Type B pancreatic cell (in vitro differentiated cells): ENCODE data around the gene GCSAM. TPM values are rescaled to one million over a fixed set of nuclear protein-coding genes. Genes with fewer than 3 reads are reported as not detected.

Experiments used
- DNase-seq: peaks from one replicate; pipeline ENCODE4 v3.0.0; 2021; ENCODE audit warnings: mixed read lengths; ENCODE audit not compliant: unreplicated experiment; ENCODE audit errors: extremely low spot score
- H3K27ac Mint-ChIP-seq: 2 replicates; pipeline ENCODE4 v1.8.0; 2021; ENCODE audit warnings: mild to moderate bottlenecking, mixed read lengths
- H3K27me3 Mint-ChIP-seq: 2 replicates; pipeline ENCODE4 v1.8.0; 2021; ENCODE audit warnings: mixed read lengths
- H3K36me3 Mint-ChIP-seq: 2 replicates; pipeline ENCODE4 v1.8.0; 2021; ENCODE audit warnings: mixed read lengths
- H3K4me1 Mint-ChIP-seq: one replicate; pipeline ENCODE4 v1.8.0; 2021; ENCODE audit warnings: mixed read lengths; ENCODE audit not compliant: unreplicated experiment
- H3K4me3 Mint-ChIP-seq: 2 replicates; pipeline ENCODE4 v1.8.0; 2021; ENCODE audit warnings: mild to moderate bottlenecking, mixed read lengths
- H3K9me3 Mint-ChIP-seq: 2 replicates; pipeline ENCODE4 v1.8.0; 2021; ENCODE audit warnings: mixed read lengths
- CTCF ChIP-seq: fragments of 200-600 bp; sonication (generic); conservative IDR thresholded peaks from 2 replicates; pipeline ENCODE4 v1.5.0; 2021; ENCODE audit warnings: antibody characterized with exemption, mild to moderate bottlenecking
- total RNA-seq: library from RNA; stranded (reverse); gene quantifications from 2 replicates; pipeline ENCODE4 v1.2.1, GENCODE V29; 2021; ENCODE audit warnings: low replicate concordance

The GCSAM gene
- total RNA-seq, 1 donor from 2014 or later = not detected

DNA sequence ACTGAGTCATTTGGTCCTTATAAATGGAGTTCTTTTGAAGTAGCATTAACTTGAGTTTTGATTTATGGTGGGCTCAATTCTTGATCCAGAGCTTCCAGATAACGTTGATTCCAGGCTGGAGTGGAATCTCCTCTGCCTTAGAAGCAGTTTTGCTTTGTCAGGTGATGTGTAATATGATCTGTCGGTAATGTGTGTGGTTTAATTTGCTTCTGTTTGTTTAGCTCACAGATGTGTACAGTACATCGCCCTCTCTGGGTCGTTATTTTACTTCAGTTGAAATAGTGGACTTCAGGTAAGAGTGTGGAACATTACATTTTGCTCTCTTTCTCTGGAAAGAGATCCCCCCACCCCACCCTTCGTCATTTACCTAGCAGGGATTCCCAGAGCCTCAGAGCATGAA lies 23.7 kb downstream of the GCSAM start:
- no peak overlapping the region for H3K4me3 Mint-ChIP-seq
- TF ChIP-seq CTCF = no peak
- peaks cover 14% of the 10 kb centered on the region for H3K36me3 Mint-ChIP-seq
- no peaks in the 10 kb centered on the region for H3K9me3 Mint-ChIP-seq
- no peak for DNase-seq
- peaks cover 10% of the 10 kb centered on the region for H3K4me1 Mint-ChIP-seq
- H3K27me3 Mint-ChIP-seq = no peaks in the 10 kb centered on the region
- no peak overlapping the region for H3K27ac Mint-ChIP-seq

DNA sequence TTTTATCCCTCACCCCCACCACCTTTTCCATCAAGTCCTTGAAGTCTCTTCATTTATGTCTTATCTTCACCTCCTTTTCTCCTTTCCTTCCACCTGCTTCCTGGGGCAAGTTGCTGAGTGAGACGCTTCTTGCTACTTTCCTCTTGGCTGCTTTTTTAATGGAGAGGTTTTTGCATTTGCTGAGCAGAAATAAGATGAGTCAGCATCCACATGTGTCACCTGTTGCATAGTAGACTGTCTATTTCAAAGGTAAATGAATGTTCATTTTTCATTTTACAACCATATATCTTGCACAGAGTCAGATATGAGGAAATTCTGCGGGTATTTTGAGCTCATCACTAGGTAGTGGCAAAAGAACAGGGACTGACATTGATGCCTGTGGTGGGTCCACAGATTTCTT lies 28.3 kb downstream of the GCSAM start:
- peaks cover 4% of the 10 kb centered on the region for H3K36me3 Mint-ChIP-seq
- TF ChIP-seq CTCF = no peak
- DNase-seq = no peak
- no peaks in the 10 kb centered on the region for H3K27me3 Mint-ChIP-seq
- no peaks in the 10 kb centered on the region for H3K9me3 Mint-ChIP-seq
- H3K4me3 Mint-ChIP-seq = no peak overlapping the region
- peaks cover 12% of the 10 kb centered on the region for H3K4me1 Mint-ChIP-seq
- H3K27ac Mint-ChIP-seq = peak overlapping the region; percentile 37

DNA sequence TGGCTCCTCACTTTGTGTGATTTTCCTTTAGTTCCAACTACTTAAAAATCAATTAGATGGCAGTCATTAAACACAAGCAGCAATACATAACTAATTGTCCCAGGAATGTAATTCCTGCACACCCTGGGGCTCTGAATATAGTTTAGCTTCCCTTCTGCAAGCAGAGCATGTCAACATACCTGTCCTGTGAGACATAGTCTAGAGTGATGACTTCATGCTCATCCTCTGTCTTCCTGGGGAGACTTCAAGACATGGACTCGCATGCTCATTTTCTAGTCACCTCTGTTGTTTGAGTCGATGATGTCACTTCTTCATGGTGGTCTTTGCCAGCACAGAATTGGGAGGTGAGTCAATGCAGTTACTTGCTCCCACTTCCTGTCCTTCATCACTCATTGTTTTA lies 31.1 kb downstream of the GCSAM start:
- Mint-ChIP-seq H3K27me3 (no peaks in the 10 kb centered on the region), H3K9me3 (peaks cover 6% of the 10 kb centered on the region), H3K4me3 (no peak overlapping the region), H3K36me3 (peaks cover 7% of the 10 kb centered on the region), H3K4me1 (peaks cover 7% of the 10 kb centered on the region), H3K27ac (no peak overlapping the region)
- TF ChIP-seq CTCF = no peak
- DNase-seq = no peak

GRCh38 chr3:112097378-112097777 lies 35.7 kb downstream of the GCSAM start:
- Mint-ChIP-seq H3K36me3 (peaks cover 15% of the 10 kb centered on the region), H3K27ac (no peak overlapping the region), H3K4me1 (peaks cover 18% of the 10 kb centered on the region), H3K4me3 (no peak overlapping the region), H3K9me3 (peaks cover 10% of the 10 kb centered on the region), H3K27me3 (no peaks in the 10 kb centered on the region)
- DNase-seq = no peak
- TF ChIP-seq CTCF = no peak

DNA sequence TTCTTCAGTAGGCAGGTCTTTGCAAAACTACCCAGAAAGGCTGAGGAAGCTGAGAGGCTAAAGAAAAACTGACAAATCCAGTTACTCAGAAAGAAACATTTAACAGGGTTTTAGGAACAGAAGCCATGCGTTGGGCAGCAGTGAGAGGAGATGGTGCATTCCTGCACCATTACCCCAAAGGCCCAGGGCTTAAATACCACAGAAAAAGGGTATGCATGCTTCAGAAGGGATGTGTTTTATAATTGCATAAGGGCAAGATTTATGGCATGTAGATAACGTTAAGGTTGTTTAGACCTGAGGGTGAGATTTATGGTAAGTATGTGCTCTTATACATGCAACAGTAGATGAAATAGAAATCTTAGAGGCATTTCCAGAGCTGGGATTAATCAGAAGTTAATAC lies 36.9 kb downstream of the GCSAM start:
- peaks cover 15% of the 10 kb centered on the region for H3K36me3 Mint-ChIP-seq
- no peaks in the 10 kb centered on the region for H3K27me3 Mint-ChIP-seq
- H3K4me3 Mint-ChIP-seq = no peak overlapping the region
- DNase-seq = no peak
- H3K9me3 Mint-ChIP-seq = peaks cover 10% of the 10 kb centered on the region
- TF ChIP-seq CTCF = no peak
- peak overlapping the region; percentile 37 for H3K27ac Mint-ChIP-seq
- peaks cover 15% of the 10 kb centered on the region for H3K4me1 Mint-ChIP-seq

DNA sequence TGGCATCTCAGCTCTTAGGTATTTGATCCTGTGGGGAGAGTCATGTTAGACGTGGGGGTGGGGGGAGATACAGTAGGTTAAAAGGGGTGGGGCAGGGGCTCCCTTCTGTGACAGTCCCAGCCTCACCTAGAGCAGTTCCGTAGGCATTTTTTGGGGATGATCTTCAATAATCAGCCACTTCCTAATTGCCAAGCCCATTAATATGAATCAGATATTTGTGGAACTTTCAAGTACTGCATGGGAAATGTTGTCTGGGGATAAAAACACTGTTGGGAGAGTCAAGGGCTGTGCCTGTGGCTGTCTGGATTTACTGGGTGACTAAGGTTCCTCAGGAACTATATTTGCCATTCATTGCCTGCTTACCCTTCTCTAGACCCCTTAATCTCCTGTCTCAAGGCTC lies 37.3 kb downstream of the GCSAM start:
- Mint-ChIP-seq H3K4me3 (no peak overlapping the region), H3K27ac (peak overlapping the region; percentile 22), H3K27me3 (no peaks in the 10 kb centered on the region), H3K4me1 (peaks cover 20% of the 10 kb centered on the region), H3K9me3 (peaks cover 10% of the 10 kb centered on the region), H3K36me3 (peaks cover 15% of the 10 kb centered on the region)
- TF ChIP-seq CTCF = no peak
- no peak for DNase-seq
